Fibroblast of the aortic adventitia (primary cell): ENCODE data around the gene PHYKPL. TPM values are rescaled to one million over a fixed set of nuclear protein-coding genes. Genes with fewer than 3 reads are reported as not detected.
"Not testable (repeated sequence)": the region's sequence is repeated elsewhere in the genome, so short reads cannot be mapped to it uniquely, and the experiment has no call there.

ENCODE experiments used
- DNase-seq: peaks from one replicate; pipeline ENCODE4 v3.0.0-alpha.2; 2010; ENCODE audit warnings: low read depth
- H3K4me3 ChIP-seq: 2 replicates; pipeline ENCODE4 v1.5.1; 2011; ENCODE audit warnings: low read depth, mild to moderate bottlenecking, control low read depth, low read length, moderate library complexity
- CTCF ChIP-seq: IDR thresholded peaks from 2 replicates; pipeline ENCODE4 v1.5.1; 2011; ENCODE audit warnings: mild to moderate bottlenecking, low read length, control low read depth, inconsistent platforms; ENCODE audit not compliant: insufficient read depth
- total RNA-seq: library from RNA; depleted of rRNA; stranded (reverse); fragments of >200 nt; gene quantifications from 2 replicates; pipeline ENCODE4 v1.2.3, GENCODE V29; 2012; ENCODE audit warnings: low replicate concordance

The PHYKPL gene
- total RNA-seq, 1 donor: 25.0 TPM

- DNase-seq: peak; percentile 56
- no peak overlapping the region for H3K4me3 ChIP-seq
Measured at GRCh38 chr5:178234750-178235587, 2.4 kb upstream of the PHYKPL start.

GRCh38 chr5:178234121-178234749 is 1.6 kb upstream of the PHYKPL start:
- no peak for DNase-seq
- TF ChIP-seq CTCF: no peak
- H3K4me3 ChIP-seq: no peak overlapping the region

More at GRCh38 chr5:178234750-178235587, 2.4 kb upstream of the PHYKPL start:
- peak; percentile 75 for TF ChIP-seq CTCF

GRCh38 chr5:178232920-178233429 is 373 bp upstream of the PHYKPL start:
- TF ChIP-seq CTCF: no peak
- H3K4me3 ChIP-seq: peak overlapping the region; percentile 95
- DNase-seq: no peak

GRCh38 chr5:178231539-178232123 is 971 bp downstream of the PHYKPL start:
- DNase-seq: no peak
- no peak for TF ChIP-seq CTCF
- H3K4me3 ChIP-seq: peak overlapping the region; percentile 95

- TF ChIP-seq CTCF: no peak
- DNase-seq: peak; percentile 64
- peak overlapping the region; percentile 95 for H3K4me3 ChIP-seq
Measured at GRCh38 chr5:178230879-178231538, 1.6 kb downstream of the PHYKPL start.

GRCh38 chr5:178229861-178230260 is 2.7 kb downstream of the PHYKPL start:
- TF ChIP-seq CTCF: no peak
- no peak for DNase-seq
- H3K4me3 ChIP-seq: no peak overlapping the region

- not testable (repeated sequence) for DNase-seq, H3K4me3 ChIP-seq
Measured at GRCh38 chr5:178229111-178229510, 3.5 kb downstream of the PHYKPL start.
